ENCODE results near the gene RBM28.
"Not testable (repeated sequence)": the region's sequence is repeated elsewhere in the genome, so short reads cannot be mapped to it uniquely, and the experiment has no call there.

The RBM28 gene

DNA sequence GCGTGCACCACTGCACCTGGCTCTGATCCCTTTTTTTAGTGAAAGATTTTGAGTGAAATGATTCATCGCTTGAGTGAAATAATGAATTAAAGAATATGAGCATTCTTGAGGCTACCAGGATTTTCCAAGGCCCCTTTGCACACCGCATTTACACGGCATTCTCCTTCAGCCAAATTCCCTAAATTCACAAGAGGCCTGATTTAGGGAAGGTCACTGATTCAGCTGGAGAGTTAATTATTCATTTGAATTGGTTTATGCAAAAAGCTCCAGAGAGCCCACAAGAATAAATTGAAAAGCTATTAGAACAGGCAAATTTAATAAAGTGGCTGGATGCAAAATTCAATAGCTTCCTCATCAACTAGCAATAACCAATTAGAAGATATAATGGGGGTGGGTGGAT, 56.2 kb downstream of the RBM28 start:
- DNase-seq (ENCODE audit: low read depth in 2 of 2) = no peak

GRCh38 chr7:128284102-128284501, 59.6 kb downstream of the RBM28 start:
- DNase-seq (ENCODE audit: low read depth in 2 of 2) = no peak

GRCh38 chr7:128281605-128282380, 61.9 kb downstream of the RBM28 start:
- DNase-seq (ENCODE audit: low read depth in 2 of 2) = no peak

- not testable (repeated sequence) for DNase-seq (ENCODE audit: low read depth in 2 of 2)
These were observed 63.3 kb downstream of the RBM28 start for GRCh38 chr7:128280451-128280850.

DNA sequence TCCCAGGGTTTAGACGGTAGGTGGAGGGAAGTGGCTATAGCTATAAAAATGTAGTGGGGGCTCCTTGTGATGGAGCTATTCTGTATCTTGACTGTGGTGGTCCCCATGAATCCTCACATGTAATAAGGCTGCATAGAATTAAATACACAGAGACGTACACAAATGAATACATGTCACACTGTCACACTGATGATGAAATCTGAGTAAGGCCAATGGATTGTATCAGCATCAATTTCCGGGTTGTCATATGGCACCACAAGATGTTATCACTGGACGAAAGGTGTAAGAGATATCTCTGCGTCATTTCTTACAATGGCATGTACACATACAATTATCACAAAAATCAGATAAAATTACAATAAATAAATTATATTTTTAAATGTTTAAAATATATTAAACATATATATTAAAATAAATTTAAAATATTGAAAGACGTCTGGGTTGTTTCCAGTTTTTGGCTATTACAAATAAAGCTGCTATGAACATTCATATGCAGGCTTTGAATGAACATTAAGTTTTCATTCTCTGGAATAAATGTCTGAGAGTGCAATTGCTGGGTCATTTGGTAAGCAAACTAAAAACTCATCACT, 64.5 kb downstream of the RBM28 start:
- no peak for DNase-seq (ENCODE audit: low read depth in 2 of 2)

DNA sequence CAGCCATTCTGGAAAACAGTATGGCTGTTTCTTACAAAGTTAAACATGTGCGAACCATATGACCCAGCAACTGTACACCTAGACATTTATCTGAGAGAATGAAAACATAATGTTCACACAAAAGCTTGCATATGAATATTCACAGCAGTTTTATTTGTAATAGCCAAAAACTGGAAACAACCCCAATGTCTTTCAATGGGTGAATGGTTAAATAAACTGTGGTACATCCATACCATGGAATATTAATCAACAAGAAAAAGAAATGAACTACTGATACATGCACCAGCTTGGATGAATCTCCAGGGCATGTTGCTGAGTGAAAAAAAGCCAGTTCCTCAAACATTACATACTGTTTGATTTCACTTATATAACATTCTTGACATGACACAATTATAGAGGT, 65.3 kb downstream of the RBM28 start:
- DNase-seq (ENCODE audit: low read depth in 2 of 2) = no peak

DNA sequence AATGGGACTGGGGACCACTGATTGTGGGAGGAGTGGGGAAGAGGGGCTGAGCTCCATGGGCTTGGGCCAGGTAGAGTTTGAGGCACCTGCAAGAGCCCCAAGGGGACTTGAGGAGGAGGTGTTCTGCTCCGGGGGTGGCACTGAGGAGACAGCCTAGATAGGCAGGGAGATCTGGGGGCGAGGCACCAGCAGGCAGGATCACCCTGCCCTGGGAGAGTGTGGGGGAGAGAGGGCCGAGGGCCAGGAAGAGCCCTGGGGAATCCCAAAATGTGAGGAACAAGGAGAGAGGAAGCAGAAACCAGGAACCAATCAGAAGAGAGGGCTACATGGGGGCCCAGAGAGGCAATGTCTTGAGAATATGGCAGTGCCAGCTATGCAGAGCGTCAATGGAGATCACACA, 68.0 kb downstream of the RBM28 start:
- no peak for DNase-seq (ENCODE audit: low read depth in 2 of 2)

DNA sequence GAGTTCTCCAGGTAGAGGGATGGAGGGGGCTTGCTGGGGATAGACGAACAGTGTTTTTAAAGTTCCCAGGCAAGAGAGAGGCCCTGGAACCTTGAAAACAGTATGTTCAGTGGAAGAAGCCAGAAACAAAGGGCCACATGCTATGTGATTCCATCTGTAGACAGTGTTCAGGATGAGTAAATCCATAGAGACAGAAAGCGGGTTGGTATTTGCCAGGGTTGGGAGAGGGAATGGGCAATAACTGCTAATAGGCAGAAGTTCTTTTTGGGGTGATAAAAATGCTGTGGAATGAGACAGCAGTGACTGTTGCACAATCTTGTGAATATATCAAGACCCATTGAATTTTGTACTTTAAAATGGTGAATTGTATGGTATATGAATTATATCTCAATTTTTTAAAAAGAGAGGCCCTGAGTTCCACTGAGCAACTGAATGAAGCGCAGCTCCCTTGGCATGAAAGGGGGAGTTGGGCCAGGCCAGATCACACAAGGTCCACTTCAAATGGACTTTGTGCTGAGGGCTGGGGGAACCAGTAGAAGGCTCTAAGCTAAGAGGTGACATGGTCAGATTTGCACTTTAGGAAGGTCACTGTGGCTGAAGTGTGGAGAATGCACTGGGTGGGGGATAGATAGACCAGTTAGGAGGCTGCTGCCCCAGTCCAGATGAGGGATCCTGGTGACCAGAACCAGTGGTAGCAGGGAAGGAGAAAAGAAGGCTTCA, 68.7 kb downstream of the RBM28 start:
- no peak for DNase-seq (ENCODE audit: low read depth in 2 of 2)

DNA sequence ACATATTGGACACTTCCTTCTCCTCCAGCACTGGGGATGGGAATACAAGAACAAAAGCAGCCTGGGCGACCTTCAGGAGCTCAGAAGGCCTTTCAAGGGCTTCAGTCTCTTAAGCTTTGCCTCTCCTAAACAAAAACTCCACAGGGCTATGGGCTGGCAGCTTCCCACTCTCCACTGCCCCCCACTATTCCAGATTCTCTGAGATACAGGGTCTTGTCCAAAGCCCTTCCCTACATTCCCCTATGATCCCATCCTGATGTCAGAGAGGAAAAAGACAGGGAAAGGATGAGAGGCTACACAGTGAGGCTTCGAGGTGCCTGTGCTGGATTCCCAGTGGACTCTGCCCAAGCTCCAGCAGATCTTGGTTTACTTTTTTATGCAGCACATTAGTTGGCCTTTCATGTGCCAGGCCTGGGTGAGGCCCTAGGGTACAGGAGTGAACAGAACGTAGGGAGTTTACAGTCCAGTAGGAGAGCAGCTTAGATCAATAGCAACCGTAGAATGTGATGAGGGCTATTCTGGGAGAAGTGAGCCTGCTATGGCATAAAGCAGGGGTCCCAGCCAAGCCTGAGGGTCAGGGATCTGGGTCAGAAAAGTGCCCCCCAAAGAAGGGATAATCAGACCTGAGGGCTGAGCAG, 69.3 kb downstream of the RBM28 start:
- no peak for DNase-seq (ENCODE audit: low read depth in 2 of 2)

GRCh38 chr7:128271942-128272481, 71.7 kb downstream of the RBM28 start:
- DNase-seq (ENCODE audit: low read depth in 2 of 2) = no peak

DNA sequence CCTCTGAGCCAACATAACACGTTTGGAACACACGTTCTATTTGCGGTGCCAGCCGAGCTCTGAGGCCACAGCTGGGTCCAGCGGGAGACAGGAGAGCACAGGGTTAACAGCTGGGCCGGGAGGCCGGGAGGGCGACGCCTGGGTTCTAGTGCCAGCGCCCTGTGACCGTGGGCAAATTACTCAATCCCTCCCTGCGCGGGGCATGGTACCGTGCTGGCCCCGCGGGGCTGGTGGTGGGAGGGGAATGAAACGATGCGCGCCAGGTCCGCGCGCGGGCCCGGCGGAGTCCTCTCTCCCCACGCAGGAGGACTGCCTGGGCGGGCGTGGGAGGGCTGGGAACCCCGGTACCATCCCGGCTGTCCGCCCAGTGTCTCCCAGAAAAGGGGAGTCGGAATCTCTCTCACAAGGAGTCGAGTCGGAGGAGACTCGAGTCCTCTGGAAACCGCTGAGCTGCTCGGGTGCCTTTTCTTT, 72.2 kb downstream of the RBM28 start:
- DNase-seq (ENCODE audit: low read depth in 2 of 2) = no peak

DNA sequence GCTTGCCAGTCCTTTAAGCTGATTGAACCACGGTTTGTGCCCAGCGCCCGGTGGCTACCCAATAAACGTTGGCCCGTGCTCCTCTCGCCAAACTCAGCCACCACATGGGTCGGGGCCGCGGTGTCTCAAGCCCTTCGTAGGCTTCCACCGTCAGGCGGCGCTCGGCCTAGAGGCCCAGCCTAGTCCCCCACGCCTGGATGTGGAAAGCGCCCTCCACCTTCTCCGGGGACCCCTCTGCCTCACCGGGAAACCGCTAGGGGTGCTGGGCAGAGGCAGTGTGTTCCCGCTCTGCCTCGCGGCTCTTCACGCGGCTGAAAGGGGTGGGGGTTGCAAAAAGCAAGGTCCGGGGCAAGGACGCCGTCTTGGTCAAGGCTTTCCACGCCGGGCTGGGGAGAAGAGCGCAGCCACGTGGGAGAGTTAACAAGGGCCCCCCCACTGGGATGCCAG, 72.9 kb downstream of the RBM28 start:
- no peak for DNase-seq (ENCODE audit: low read depth in 2 of 2)

DNA sequence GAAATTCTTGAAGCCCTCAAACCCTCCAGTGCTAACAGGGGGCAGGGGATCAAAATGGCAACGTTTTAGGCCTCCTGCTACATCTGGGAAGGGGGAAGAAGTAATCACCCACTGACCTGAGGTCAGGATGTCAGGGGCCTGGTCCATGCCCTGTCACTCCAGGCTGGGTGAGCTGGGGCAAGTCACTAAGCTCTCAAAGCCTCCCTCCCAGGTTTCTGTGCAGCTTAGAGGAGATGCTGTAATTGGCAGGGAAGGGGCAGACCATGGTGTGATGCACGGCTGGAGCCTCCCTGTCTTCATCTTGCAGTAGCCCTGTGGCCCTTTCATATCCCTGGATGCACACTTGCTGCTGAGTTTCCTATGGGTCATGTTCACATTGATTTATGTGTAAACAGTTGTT, 75.5 kb downstream of the RBM28 start:
- DNase-seq (ENCODE audit: low read depth in 2 of 2) = no peak

- no peak for DNase-seq (ENCODE audit: low read depth in 2 of 2)
These were observed 76.1 kb downstream of the RBM28 start for GRCh38 chr7:128267595-128267924.

DNA sequence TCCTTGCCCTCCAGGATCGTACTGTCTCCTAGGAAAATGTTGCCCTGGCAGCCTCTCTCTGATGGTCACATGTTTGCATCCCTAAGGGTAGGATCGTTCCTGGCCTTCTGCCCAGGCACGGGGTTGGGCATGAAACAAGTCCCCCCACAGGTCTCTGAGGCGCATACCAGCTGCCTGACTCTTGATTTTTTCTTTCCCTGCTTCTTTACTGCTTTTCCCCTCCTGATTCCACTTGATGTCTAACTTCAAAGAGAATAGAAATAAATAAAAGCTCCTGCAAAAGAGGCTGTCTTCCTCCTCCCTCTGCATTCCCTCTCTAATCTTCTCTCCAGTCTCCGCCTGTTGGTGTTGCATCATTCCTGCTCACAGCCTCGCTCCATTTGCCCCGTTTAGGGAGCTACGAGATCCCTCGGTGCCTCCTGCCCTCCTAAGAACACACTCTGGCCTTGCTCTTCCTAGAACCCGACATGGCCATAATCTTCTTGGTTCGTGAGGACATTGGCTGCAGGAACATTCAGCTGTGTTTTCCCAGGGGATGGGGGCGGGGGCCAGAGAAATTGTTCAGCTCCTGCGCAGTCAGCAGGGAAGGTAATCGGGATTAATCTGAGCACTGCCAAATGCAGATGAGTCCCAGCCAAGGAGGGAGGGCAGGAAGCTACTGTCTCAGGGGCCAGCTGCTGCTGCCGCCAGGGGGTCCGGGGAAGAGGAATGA, 76.7 kb downstream of the RBM28 start:
- no peak for DNase-seq (ENCODE audit: low read depth in 2 of 2)

GRCh38 chr7:128266529-128266882, 77.2 kb downstream of the RBM28 start:
- DNase-seq (ENCODE audit: low read depth in 2 of 2) = no peak

DNA sequence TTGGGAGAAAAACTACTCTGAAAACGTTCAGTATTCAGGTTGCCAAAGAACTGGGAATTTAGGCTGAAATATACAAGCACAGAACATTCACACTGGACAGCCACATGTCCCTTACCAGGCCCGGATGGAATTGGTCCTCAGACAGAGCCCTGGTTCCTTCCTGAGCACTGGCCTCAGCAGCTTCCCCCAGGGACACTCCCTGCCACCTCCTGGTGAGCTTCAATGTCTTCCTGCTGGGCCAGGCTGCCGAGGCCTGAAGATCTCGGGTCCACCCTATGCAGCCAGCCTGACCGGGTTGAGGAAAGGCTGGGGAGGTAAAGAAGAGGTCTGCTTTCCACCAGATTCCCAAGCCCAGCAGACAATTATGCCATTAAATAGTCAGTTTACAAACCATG, 77.8 kb downstream of the RBM28 start:
- DNase-seq (ENCODE audit: low read depth in 2 of 2) = no peak

- DNase-seq (ENCODE audit: low read depth in 2 of 2) = no peak
These were observed 78.4 kb downstream of the RBM28 start for GRCh38 chr7:128265156-128265905.

- no peak for DNase-seq (ENCODE audit: low read depth in 2 of 2)
These were observed 79.2 kb downstream of the RBM28 start for GRCh38 chr7:128264477-128264876.

DNA sequence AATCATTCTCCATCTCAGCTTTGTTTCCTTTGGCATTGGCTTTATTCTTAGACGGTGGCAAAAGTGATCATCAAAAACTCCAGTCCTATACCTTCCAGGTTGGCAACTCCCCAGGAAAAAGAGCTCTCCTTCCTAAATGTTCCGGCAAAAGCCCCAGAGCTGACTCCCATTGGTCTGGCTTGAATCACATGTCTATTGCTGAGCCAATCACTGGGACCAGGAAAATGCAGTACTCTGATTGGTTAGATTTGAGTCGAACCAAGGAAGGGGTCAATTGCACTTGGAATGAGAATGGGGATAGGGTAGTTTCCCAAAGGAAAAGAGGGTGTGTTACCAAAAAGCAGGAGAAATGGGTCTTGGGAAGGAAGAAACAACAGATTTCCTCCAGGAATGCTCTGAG, 80.3 kb downstream of the RBM28 start:
- DNase-seq (ENCODE audit: low read depth in 2 of 2) = no peak
